WTC11 (cell line): ENCODE results near the gene OR14A16. TPM values are rescaled to one million over a fixed set of nuclear protein-coding genes. Genes with fewer than 3 reads are reported as not detected.

Experiments
- ATAC-seq: fragments of 200-7000 bp; cut with Tn5 transposase; 2 replicates; pipeline ENCODE4 v1.10.0; 2021; ENCODE audit warnings: mild to moderate bottlenecking, moderate library complexity
- CTCF ChIA-PET: fragments of 300-600 bp; sonication (Branson Sonifier 250); formaldehyde crosslinking; loops from one replicate; lab custom pipeline; 2021; ENCODE audit warnings: antibody characterized with exemption; lab: Charles Lee
- POLR2A ChIA-PET: fragments of 350-600 bp; sonication (Branson Sonifier 250); formaldehyde crosslinking; loops from one replicate; lab custom pipeline; 2021; ENCODE audit warnings: antibody characterized with exemption; lab: Charles Lee
- DNase-seq: peaks from one replicate; pipeline ENCODE4 v3.0.0; 2021; ENCODE audit warnings: low spot score
- H3K27ac Mint-ChIP-seq: 2 replicates; pipeline ENCODE4 v1.8.0; 2021; ENCODE audit warnings: mixed read lengths
- H3K27me3 Mint-ChIP-seq: 2 replicates; pipeline ENCODE4 v1.8.0; 2021; ENCODE audit warnings: low read depth, mild to moderate bottlenecking, moderate library complexity, mixed read lengths
- H3K36me3 Mint-ChIP-seq: 2 replicates; pipeline ENCODE4 v1.8.0; 2021; ENCODE audit warnings: mixed read lengths
- H3K4me1 Mint-ChIP-seq: 2 replicates; pipeline ENCODE4 v1.8.0; 2022; ENCODE audit warnings: mixed read lengths
- H3K4me3 Mint-ChIP-seq: 2 replicates; pipeline ENCODE4 v1.8.0; 2021; ENCODE audit warnings: mild to moderate bottlenecking, moderate library complexity, mixed read lengths
- H3K9me3 Mint-ChIP-seq: 2 replicates; pipeline ENCODE4 v1.8.0; 2021; ENCODE audit warnings: mixed read lengths
- ETV6 ChIP-seq: sonication (generic); formaldehyde crosslinking; IDR thresholded peaks from 2 replicates; pipeline ENCODE4 v1.8.1; 2022; ENCODE audit warnings: mild to moderate bottlenecking, missing genetic modification reagents
- FOXJ3 ChIP-seq: sonication (generic); formaldehyde crosslinking; IDR thresholded peaks from 2 replicates; pipeline ENCODE4 v1.9.0; 2021; ENCODE audit warnings: missing genetic modification reagents, mild to moderate bottlenecking, borderline replicate concordance
- FOXK1 ChIP-seq: sonication (generic); formaldehyde crosslinking; IDR thresholded peaks from 2 replicates; pipeline ENCODE4 v1.8.0; 2022; ENCODE audit warnings: mild to moderate bottlenecking, moderate library complexity, missing genetic modification reagents
- GTF2I ChIP-seq: fragments of 250-450 bp; sonication (Bioruptor Pico); conservative IDR thresholded peaks from 2 replicates; pipeline ENCODE4 v1.4.0; 2021; ENCODE audit warnings: mild to moderate bottlenecking
- KAT7 ChIP-seq: sonication (generic); formaldehyde crosslinking; IDR thresholded peaks from 2 replicates; pipeline ENCODE4 v1.8.1; 2023; ENCODE audit warnings: missing genetic modification reagents, mild to moderate bottlenecking, borderline replicate concordance
- NFE2L1 ChIP-seq: sonication (generic); formaldehyde crosslinking; IDR thresholded peaks from 2 replicates; pipeline ENCODE4 v1.8.1; 2023; ENCODE audit warnings: missing genetic modification reagents
- NFYB ChIP-seq: sonication (generic); formaldehyde crosslinking; conservative IDR thresholded peaks from 2 replicates; pipeline ENCODE4 v1.8.0; 2022; ENCODE audit warnings: low read depth, missing genetic modification reagents
- OVOL2 ChIP-seq: fragments of 250-450 bp; sonication (Bioruptor Pico); IDR thresholded peaks from 2 replicates; pipeline ENCODE4 v1.9.0; 2021; ENCODE audit warnings: mild to moderate bottlenecking, borderline replicate concordance
- SMAD4 ChIP-seq: sonication (generic); formaldehyde crosslinking; IDR thresholded peaks from 2 replicates; pipeline ENCODE4 v1.8.0; 2022; ENCODE audit warnings: mild to moderate bottlenecking, missing genetic modification reagents
- TCF7 ChIP-seq: sonication (generic); formaldehyde crosslinking; IDR thresholded peaks from 2 replicates; pipeline ENCODE4 v1.8.0; 2022; ENCODE audit warnings: mild to moderate bottlenecking, low read depth, missing genetic modification reagents, moderate library complexity
- TEAD4 ChIP-seq: sonication (generic); formaldehyde crosslinking; IDR thresholded peaks from 2 replicates; pipeline ENCODE4 v1.8.0; 2022; ENCODE audit warnings: mild to moderate bottlenecking, missing genetic modification reagents
- total RNA-seq: library from RNA; stranded (reverse); gene quantifications from 3 replicates; pipeline ENCODE4 v1.2.3, GENCODE V29; 2021
- TF ChIP-seq, protein P1 (sequence below): fragments of 250-450 bp; sonication (Bioruptor Pico); IDR thresholded peaks from 2 replicates; pipeline ENCODE4 v1.9.0; 2021; ENCODE audit warnings: moderate library complexity, mild to moderate bottlenecking, inconsistent platforms, borderline replicate concordance
- TF ChIP-seq, protein P2 (sequence below): sonication (generic); formaldehyde crosslinking; IDR thresholded peaks from 2 replicates; pipeline ENCODE4 v1.8.0; 2022; ENCODE audit warnings: missing genetic modification reagents
- TF ChIP-seq, protein P3 (sequence below): sonication (generic); formaldehyde crosslinking; IDR thresholded peaks from 2 replicates; pipeline ENCODE4 v1.8.1; 2022; ENCODE audit warnings: mild to moderate bottlenecking, moderate library complexity, missing genetic modification reagents
- TF ChIP-seq, protein P4 (sequence below): sonication (generic); formaldehyde crosslinking; IDR thresholded peaks from 2 replicates; pipeline ENCODE4 v1.8.1; 2023; ENCODE audit warnings: mild to moderate bottlenecking, missing genetic modification reagents

OR14A16 gene
- total RNA-seq, 1 experiment from 2014 or later = 0.17 TPM

DNA sequence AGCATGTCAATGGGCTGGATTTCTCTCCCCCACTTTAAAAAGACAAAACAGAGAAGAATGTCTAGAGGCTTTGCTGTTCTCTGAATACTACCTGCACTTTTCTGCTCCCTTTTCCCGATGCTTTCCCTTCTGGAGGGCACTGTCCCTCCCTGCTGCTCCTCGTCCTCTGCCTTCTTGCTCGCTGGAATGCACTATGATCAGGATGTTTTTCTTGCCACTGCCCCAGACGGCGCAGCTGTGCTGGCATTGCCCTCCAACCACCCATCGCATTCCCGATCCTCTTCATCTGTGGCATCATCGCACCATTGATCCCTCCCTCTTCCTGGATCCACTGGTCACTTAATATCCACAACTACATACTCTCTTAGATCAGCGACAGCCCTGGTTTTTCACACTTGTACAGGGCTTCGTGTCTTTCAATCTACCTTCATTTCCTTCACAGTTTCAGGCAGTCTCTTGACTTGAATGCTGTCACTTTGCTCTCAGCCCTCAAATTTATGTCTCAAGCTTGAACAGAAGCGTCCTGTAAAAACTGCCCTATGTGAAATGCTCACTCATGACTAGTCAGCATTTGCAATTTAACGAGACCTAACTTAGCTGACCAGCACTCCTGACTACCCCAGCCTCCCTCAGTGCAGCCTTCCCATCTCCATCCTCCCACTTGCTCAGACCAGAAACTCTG lies 21.2 kb upstream of the OR14A16 start:
- Mint-ChIP-seq H3K27me3 (no peaks in the 10 kb centered on the region), H3K9me3 (peaks cover 31% of the 10 kb centered on the region), H3K4me3 (no peak overlapping the region), H3K27ac (no peak overlapping the region), H3K4me1 (0 out of 2 replicates have a peak, but pooled peaks cover 3% of the 10 kb centered on the region), H3K36me3 (peaks cover 7% of the 10 kb centered on the region)
- POLR2A ChIA-PET = no interaction called here
- no peak for DNase-seq
- CTCF ChIA-PET = interaction anchor here (1.2 to 1.6 kb wide), 2 partner anchors 12 to 13 kb away, joined by 5 to 8 read pairs; partner anchors contain the start of gene TRIM58
- peak; percentile 52; the same call in 1 of the 2 replicates for ATAC-seq
- TF ChIP-seq ETV6 = no peak
- no peak for TF ChIP-seq KAT7
- TF ChIP-seq, protein P1, sequence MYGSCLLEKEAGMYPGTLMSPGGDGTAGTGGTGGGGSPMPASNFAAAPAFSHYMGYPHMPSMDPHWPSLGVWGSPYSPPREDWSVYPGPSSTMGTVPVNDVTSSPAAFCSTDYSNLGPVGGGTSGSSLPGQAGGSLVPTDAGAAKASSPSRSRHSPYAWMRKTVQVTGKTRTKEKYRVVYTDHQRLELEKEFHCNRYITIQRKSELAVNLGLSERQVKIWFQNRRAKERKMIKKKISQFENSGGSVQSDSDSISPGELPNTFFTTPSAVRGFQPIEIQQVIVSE (CRISPR knock-in tag) = no peak
- no peak for TF ChIP-seq FOXJ3 (CRISPR knock-in tag)
- TF ChIP-seq TCF7 = no peak
- no peak for TF ChIP-seq TEAD4 (CRISPR knock-in tag)
- TF ChIP-seq OVOL2 = no peak
- TF ChIP-seq, protein P2, sequence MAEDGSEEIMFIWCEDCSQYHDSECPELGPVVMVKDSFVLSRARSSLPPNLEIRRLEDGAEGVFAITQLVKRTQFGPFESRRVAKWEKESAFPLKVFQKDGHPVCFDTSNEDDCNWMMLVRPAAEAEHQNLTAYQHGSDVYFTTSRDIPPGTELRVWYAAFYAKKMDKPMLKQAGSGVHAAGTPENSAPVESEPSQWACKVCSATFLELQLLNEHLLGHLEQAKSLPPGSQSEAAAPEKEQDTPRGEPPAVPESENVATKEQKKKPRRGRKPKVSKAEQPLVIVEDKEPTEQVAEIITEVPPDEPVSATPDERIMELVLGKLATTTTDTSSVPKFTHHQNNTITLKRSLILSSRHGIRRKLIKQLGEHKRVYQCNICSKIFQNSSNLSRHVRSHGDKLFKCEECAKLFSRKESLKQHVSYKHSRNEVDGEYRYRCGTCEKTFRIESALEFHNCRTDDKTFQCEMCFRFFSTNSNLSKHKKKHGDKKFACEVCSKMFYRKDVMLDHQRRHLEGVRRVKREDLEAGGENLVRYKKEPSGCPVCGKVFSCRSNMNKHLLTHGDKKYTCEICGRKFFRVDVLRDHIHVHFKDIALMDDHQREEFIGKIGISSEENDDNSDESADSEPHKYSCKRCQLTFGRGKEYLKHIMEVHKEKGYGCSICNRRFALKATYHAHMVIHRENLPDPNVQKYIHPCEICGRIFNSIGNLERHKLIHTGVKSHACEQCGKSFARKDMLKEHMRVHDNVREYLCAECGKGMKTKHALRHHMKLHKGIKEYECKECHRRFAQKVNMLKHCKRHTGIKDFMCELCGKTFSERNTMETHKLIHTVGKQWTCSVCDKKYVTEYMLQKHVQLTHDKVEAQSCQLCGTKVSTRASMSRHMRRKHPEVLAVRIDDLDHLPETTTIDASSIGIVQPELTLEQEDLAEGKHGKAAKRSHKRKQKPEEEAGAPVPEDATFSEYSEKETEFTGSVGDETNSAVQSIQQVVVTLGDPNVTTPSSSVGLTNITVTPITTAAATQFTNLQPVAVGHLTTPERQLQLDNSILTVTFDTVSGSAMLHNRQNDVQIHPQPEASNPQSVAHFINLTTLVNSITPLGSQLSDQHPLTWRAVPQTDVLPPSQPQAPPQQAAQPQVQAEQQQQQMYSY = no peak
- TF ChIP-seq, protein P3, sequence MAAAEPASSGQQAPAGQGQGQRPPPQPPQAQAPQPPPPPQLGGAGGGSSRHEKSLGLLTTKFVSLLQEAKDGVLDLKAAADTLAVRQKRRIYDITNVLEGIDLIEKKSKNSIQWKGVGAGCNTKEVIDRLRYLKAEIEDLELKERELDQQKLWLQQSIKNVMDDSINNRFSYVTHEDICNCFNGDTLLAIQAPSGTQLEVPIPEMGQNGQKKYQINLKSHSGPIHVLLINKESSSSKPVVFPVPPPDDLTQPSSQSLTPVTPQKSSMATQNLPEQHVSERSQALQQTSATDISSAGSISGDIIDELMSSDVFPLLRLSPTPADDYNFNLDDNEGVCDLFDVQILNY (CRISPR knock-in tag) = no peak
- TF ChIP-seq GTF2I (CRISPR knock-in tag) = no peak
- no peak for TF ChIP-seq NFE2L1
- no peak for TF ChIP-seq FOXK1
- no peak for TF ChIP-seq SMAD4

DNA sequence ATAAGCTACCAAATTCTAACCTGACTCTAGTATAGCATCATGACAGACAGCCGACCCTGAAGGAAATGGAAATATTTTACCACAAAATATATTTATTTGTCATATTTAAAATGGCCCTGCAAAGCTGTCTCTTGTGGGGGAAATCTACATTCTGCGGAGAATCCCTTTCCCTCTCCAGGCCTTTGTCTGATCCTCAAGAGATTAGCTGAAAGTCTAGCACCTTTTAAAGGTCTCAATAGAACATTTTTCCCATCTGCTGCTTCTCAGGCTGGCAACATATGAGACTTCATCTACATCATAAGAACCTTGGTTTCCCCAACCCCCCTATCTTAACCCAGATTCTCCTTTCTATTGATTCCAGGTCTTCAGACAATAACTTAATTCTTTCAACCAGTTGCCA lies 19.5 kb upstream of the OR14A16 start:
- CTCF ChIA-PET = interaction anchor here (0.7 kb wide), 1 partner anchor 11 kb away, joined by 3 read pairs; no protein-coding TSS in a partner anchor
- H3K27me3 Mint-ChIP-seq = no peaks in the 10 kb centered on the region; the same call in 1 of the 2 replicates
- 0 out of 2 replicates have a peak, but pooled peaks cover 3% of the 10 kb centered on the region for H3K4me1 Mint-ChIP-seq
- no peak overlapping the region for H3K27ac Mint-ChIP-seq
- ATAC-seq (no peak), DNase-seq (no peak)
- TF ChIP-seq, protein P4, sequence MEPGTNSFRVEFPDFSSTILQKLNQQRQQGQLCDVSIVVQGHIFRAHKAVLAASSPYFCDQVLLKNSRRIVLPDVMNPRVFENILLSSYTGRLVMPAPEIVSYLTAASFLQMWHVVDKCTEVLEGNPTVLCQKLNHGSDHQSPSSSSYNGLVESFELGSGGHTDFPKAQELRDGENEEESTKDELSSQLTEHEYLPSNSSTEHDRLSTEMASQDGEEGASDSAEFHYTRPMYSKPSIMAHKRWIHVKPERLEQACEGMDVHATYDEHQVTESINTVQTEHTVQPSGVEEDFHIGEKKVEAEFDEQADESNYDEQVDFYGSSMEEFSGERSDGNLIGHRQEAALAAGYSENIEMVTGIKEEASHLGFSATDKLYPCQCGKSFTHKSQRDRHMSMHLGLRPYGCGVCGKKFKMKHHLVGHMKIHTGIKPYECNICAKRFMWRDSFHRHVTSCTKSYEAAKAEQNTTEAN = no peak
- TF ChIP-seq, all 79 proteins: peak for 0
- POLR2A ChIA-PET = no interaction called here
- Mint-ChIP-seq H3K9me3 (peaks cover 34% of the 10 kb centered on the region), H3K4me3 (no peak overlapping the region), H3K36me3 (peaks cover 10% of the 10 kb centered on the region)

DNA sequence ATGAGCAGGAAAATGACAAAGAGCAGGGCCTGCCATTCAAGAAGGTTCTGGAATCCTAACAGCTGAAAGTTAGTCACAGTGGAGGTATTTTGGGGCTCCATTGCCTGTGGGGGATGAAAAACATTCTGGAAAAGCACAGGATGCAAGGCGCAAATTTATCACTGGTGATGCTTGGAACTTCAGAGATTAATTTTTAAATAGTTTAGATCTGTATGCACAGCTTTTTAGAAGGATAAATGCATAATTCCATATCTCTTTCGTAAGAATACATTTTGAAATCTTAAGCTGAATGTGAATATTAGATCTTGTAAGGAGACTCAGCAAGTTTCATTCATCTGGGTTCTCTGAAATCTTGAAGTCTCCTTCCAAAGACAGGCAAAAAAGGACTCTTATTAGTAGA lies 17.9 kb upstream of the OR14A16 start, which contains the start of gene OR11L1:
OR11L1 (minus strand) TSS at position 101 of the 400 bp plus-strand sequence; CDS start at position 101, 0 bp downstream.
- Mint-ChIP-seq H3K27me3 (no peaks in the 10 kb centered on the region; the same call in 1 of the 2 replicates), H3K27ac (no peak within 1 kb of the TSS), H3K36me3 (peaks cover 19% of the 10 kb centered on the region), H3K4me1 (0 out of 2 replicates have a peak, but pooled peaks cover 3% of the 10 kb centered on the region), H3K4me3 (no peak within 1 kb of the TSS), H3K9me3 (peaks cover 44% of the 10 kb centered on the region)
- POLR2A ChIA-PET = interaction anchor here (0.5 kb wide), 1 partner anchor 984 kb away, joined by 3 read pairs; the partner anchor contains the start of gene SH3BP5L
- no peak for ATAC-seq
- TF ChIP-seq NFYB (CRISPR knock-in tag) = no peak
- TF ChIP-seq, all 79 proteins: peak for 0
- DNase-seq = no peak
- CTCF ChIA-PET = interaction anchor here (1.1 kb wide), 1 partner anchor 8 kb away, joined by 3 read pairs; no protein-coding TSS in a partner anchor
